Caki2 (cell line): ENCODE measurements around the gene EPHB1. TPM values are rescaled to one million over a fixed set of nuclear protein-coding genes. Genes with fewer than 3 reads are reported as not detected.
"Not testable (repeated sequence)": the region's sequence is repeated elsewhere in the genome, so short reads cannot be mapped to it uniquely, and the experiment has no call there.

Experiments
- DNase-seq: peaks from one replicate; pipeline ENCODE4 v3.0.0-alpha.2; 2015; ENCODE audit warnings: low read depth
- in situ Hi-C: cut with HindIII; loops from 2 replicates; pipeline ENCODE4 v1.10.0; 2016; ENCODE audit warnings: low sequenced_read_pairs, low pct_unique_long_range_greater_than_20kb, mixed read lengths
- total RNA-seq: library from RNA; depleted of rRNA; stranded (reverse); fragments of >200 nt; shearing (Covaris generic); gene quantifications from 2 replicates; pipeline ENCODE4 v1.2.3, GENCODE V29; 2014; ENCODE audit warnings: low replicate concordance

The EPHB1 gene
- total RNA-seq, 1 experiment from 2014 or later: 4.1 TPM

DNA sequence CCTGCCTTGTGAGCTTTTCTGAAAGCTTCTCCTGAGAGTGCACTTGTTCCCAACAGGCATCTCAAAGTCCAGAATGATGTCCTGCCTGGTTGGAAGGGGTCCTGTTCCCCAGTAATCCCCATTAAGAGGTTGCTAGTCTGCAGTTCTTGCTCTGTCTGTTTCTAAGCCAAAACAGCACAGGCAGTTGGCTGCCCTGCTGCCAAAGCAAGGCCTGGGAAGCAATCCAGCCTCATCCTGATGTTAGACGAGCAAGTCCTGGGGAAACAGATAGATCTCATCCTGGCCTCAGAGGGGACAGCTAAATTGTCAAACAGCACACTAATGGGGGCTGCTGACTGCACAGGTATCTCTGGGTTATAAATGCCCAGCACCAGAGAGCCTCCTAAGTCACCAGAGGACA, 198.0 kb downstream of the EPHB1 start:
- no peak for DNase-seq
- in situ Hi-C loops: no loop called here

DNA sequence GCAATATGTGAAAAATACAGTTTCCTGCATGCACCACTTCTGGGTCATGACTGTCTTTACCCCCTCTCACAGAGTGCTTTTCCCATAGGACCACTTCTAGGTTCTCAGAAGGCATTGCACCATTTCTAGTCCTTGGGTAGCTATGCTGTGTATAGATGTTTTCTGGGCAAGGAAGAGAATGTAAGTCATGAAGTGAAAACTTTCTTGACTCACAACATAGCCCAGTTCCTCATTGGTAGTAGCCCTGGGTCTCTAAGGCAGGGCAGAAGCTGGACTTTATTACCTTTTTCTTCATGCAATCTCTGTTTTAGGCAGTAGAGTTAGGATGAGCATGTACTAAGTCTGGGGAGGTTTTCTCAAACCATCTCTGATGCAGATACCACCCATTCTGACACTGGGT, 203.1 kb downstream of the EPHB1 start:
- DNase-seq: no peak
- in situ Hi-C loops: no loop called here

DNA sequence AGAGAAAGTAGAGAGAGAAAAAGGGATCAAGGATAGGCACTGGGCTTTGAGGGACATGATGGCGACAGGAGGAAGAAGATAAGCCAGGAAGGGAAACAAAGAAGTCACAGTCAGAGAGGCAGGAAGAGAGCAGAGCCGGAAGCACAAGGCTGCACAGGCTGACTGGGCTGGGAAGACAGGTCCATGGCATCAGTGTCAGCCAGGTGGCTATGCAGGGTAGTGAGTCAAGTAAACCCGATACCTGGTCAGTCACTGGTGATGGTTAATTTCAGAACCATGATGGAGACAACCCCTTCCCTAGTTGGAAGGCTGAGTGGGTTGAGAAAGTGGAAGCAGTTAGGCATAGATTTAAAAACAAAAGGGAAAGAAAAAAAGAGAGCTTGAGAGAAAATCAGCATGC, 203.8 kb downstream of the EPHB1 start:
- in situ Hi-C loops: no loop called here
- DNase-seq: no peak

DNA sequence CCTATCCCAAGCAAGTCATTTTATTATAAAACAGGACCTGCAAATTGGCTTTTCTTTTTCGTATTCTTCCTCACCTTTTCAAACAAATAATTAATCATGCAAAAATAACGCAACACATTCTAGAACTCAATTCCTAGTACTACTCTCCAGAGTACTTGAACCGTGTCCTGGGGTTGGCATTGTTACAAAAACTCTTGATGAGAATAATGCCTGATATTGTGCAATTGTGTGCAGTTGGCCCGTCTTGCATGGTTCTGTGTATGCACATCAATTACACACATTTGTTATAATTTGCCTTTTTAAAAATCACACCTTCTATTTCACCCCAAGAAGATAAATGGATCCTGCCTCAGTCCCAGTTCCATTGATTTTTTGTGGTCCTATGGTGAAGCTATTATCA, 205.4 kb downstream of the EPHB1 start:
- in situ Hi-C loops: no loop called here
- DNase-seq: no peak

DNA sequence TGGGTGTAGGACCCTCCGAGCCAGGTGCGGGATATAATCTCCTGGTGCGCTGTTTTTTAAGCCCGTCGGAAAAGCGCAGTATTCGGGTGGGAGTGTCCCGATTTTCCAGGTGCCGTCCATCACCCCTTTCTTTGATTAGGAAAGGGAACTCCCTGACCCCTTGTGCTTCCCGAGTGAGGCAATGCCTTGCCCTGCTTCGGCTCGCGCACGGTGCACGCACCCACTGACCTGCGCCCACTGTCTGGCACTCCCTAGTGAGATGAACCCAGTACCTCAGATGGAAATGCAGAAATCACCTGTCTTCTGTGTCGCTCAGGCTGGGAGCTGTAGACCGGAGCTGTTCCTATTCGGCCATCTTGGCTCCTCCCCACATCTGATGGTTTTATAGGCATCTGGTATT, 210.6 kb downstream of the EPHB1 start:
- in situ Hi-C loops: not testable (repeated sequence)

DNA sequence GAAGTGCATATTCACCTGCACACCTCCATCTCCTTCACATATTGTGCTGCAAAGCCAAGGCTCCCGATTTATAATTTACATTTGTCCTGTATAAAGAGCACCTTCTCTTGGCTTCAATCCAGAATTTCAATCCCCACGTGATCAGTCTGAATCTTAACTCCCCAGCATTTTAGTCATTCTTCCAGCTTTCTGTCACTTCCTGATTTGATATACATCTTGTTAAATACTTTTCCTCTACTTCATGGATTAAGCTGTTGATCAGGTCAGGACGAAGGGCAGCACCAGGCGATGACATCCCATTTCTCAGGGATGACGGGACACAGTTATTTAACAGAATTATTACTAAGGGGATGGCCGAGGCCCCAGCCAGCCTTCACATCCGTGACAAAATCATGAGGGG, 212.5 kb downstream of the EPHB1 start:
- DNase-seq: peak; percentile 12
- in situ Hi-C loops: no loop called here

More for the DNA sequence above, 210.6 kb downstream of the EPHB1 start:
- not testable (repeated sequence) for DNase-seq

DNA sequence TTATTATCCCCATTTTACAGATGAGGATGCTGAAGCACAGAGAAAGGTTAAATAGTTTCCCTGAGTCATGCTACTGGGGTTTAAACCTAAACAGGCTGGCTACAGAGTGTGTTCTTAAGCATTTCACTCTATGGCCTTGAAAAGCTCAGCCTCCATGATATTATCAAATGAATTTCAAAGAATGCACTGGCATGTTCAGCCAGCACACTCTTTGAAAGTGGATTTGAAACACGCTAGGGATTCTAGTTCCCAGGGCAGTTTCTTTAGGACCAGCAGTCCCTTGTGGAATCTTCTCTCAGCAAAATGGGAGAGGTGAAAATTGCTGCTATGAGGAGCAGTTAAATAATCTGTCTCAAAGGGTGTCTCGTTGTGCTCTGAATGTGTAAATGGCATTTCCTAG, 213.3 kb downstream of the EPHB1 start:
- DNase-seq: no peak
- in situ Hi-C loops: no loop called here

DNA sequence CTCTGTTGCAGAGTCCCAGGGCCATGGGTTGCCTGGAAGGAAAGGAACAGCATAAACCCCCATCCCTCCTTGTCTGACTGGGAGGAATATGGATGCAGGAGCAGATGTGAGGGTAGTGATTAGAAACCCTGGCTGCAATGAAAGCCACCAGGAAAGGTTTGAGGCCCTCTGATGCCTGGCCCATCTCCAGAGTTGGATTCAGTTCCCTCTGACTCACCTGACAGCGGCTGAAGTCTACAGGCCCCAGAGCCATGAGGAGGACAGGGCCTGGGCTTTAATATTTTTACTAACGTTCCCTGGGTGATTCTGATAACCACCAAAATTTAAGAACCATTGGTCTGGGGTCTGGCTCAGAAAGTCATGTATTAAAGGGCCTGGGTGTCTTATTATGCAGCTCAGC, 214.0 kb downstream of the EPHB1 start:
- in situ Hi-C loops: no loop called here
- no peak for DNase-seq

DNA sequence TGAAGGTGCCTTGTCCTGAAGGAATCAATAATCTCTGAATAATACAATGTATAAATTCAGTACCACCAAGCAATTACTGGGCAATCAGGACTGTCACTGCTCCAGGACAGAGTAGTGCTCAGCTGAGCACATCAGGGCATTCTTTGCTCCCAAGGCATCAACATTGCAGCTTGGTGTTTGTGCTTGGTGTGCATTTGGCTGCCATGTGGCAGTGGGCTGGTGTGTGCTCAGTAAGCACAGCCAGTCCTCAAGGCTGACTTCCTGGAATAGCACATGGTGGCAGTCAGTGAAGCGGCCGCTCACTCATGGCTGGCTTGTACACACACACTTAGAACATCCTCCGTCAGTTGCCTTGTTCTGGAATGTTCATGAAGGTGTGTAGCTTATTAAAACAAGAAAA, 217.0 kb downstream of the EPHB1 start:
- no peak for DNase-seq
- in situ Hi-C loops: no loop called here

DNA sequence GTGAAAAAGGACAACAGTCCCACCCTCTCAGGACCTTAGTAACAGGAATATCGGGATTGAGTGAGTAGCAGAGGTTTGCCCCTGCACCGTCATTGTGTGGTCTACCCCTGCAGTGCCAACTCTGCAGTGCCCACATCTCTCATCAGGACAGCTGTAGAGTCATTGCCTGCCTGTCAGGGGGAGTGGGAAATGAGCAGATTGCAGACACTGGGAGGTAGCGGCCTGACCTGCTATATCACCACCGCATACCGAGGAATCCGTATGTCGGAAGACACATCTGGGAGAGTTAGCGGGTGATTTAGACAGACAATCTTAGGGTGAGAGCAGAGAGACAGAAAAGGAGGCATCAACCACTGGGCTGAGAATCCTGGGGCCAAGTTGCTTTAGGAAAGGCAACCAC, 218.1 kb downstream of the EPHB1 start:
- in situ Hi-C loops: no loop called here

DNA sequence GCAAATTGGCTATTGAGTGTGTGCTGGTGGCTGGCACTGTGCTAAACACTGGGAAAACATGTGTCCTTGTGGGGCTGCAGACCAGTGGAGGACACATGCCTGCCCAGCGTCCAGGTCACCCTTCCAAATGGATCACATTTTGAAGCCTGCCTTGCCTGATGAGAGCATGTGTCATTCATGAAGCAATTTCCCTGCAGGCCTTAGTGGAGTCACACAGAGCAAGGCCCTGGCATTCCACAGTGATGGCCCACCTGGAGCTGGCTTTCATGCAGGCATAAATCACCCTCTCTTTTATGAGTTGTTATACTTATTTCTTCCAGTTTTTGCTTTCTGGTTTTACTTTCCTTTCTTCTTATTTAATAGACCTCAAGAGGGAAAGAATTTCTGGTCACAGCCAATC, 219.5 kb downstream of the EPHB1 start:
- no peak for DNase-seq
- in situ Hi-C loops: no loop called here

More for the DNA sequence above, 218.1 kb downstream of the EPHB1 start:
- DNase-seq: no peak

DNA sequence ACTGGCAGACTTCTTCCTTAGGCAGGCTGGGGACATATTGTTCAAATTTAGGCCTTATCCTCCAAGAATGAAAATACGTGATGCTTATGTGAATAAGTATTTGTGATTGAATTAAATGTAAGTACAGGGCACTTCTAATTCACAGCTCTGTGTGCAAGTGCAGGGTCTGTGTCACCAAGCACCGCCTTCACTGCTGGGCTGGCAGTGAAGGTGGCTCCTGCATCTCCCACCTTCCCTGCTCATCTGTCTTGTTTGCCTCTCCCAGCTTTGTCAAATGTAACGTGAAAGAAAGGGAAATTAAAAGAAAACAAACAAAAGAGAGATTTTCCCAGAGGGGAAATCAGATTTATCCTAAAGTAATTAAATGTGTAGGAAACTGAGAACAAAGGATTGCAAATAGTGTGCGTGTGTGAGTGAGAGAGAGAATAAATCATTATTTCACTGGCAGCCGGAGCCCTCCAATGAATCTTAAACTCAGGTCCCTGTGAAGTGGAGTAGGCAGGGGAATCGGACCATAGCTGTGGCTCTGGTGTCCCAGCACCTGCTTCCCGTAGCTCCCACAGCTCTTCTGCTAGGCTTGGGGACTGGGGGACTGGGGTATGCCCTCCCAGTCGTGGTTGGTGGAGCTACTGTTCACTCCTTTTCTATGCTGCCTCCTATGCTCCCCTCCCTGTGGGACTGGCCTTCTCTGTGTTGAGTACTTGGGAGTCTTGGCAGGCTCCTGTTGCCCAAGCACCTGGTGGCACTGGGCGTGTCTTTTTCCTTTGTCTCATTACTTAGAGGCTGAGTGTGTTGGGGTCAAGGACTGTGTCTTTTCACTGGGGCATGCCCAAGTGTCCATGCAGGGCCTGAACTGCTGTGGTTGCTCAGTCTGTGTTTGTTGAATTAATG, 222.2 kb downstream of the EPHB1 start:
- in situ Hi-C loops: no loop called here
- no peak for DNase-seq

DNA sequence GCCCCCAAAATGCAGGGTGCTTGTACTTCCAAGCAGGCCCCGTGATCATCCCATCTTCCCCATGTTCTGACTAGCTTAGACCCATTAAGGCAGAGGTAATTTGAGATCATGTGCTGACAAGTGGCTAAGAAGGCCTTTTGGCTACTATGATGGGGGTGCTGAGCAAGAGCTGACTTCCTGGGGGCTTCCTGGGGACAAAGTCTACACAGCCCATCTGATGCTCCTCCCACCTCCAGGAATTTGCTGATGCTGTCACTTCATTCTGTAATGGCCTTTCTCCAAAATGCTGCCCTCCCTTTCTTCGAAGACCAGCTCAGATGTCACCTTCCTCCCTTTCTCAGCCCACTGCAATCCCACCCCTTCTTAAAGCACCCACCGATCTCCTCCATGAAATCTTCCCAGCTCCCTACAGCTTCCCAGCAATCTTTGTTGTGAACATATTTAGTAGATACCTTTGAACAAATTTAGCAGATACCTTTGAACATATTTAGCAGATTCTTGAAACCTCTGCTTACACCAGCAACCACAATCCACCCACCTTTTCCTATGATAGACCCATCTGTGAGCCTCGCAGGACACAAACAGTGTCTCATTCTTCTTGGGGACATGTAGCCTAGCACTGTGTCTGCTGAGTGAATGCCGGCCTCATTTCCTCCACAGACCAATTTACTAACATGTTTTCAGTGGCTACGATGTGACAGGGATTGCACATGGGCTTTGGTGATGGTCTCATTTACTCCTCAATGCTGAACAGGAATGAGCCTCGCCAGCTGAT, 223.3 kb downstream of the EPHB1 start:
- DNase-seq: no peak
- in situ Hi-C loops: no loop called here

DNA sequence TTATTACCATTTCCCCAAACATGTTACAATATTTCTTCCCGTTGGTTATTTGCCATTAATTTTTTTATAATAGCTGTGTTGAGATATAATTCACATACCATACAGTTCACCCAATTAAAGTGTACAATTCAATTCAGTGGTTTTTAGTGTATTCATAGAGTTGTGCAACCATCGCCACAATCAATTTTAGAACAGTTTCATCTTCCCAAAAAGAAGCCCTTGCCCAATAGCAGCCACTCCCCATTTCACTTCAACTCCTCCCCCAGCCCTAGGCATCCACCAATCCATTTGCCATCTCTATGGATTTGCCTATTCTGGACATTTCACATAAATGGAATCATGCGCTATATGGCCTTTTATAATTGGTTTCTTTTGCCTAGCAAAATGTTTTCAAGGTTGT, 225.1 kb downstream of the EPHB1 start:
- no peak for DNase-seq
- in situ Hi-C loops: no loop called here

DNA sequence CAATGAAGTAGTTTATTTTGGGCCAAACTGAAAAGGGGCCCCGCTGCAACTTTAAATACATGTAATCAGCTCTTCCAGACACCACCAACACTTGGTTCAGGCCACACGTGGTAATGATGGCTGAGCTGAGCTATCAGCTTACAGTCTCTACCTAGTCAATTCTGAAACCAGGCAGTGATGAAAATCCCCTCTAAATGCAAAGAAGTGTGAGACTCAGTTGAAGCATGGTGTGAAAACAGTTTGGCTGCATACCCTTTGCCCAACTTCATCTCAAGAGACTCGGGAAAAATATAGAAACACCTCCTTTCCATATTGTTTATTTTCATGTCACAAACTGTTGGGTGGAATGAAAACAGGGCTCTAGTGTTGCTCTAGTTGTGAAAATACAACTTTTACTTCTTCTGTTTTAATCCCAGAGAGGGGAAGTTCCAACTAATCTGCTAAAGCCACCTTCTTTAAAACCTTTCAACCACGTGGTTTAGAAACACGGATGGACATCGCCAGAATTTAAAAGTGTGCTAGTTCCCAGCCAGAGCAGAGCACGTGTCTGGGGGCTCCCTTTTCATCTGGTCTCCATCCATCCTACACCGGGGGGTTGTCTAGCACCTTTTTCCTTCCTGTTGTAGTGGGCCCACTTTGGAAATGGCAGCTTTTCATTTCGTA, 229.1 kb downstream of the EPHB1 start:
- no peak for DNase-seq
- in situ Hi-C loops: no loop called here

DNA sequence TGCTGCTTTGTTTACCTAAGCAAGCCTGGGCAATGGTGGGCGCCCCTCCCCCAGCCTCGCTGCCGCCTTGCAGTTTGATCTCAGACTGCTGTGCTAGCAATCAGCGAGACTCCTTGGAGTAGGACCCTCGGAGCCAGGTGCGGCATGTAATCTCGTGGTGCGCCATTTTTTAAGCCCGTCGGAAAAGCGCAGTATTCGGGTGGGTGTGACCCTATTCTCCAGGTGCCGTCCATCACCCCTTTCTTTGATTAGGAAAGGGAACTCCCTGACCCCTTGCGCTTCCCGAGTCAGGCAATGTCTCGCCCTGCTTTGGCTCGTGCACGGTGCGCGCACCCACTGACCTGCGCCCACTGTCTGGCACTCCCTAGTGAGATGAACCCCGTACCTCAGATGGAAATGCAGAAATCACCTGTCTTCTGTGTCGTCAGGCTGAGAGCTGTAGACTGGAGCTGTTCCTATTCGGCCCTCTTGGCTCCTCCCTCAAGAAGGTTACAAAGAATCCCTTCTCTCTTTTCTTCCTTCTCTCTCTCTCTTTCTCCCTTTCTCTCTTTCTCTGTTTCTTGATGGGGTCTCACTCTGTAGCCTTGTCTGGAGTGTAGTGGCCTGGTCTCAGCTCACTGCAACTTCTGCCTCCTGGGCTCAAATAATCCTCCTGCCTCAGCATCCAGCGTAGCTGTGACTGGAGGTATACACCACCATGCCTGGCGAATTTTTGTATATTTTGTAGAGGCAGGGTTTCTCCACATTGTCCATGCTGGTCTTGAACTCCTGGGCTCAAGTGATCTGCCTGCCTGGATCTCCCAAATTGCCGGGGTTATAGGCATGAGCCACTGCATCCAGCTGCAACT, 235.9 kb downstream of the EPHB1 start:
- in situ Hi-C loops, DNase-seq: not testable (repeated sequence)

DNA sequence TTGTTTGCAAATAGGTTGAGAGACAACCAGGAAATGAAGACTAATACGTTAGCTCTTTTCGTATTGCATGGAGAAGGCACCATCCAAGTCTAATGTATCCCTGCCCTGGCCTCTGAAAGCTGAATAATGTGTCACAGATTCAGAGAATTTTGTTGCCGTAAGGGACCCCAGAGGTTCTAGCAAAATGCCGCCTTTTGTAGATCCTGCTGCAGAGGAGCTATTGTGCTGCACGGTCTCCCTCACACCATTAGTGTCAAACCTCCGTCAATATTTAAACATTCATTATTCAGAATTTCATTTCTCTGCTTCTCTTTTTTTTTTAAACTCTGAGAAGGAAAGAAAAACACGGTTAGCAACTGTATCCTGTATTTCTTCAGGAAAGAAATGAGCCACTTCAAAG, 238.7 kb downstream of the EPHB1 start:
- no peak for DNase-seq
- in situ Hi-C loops: no loop called here

DNA sequence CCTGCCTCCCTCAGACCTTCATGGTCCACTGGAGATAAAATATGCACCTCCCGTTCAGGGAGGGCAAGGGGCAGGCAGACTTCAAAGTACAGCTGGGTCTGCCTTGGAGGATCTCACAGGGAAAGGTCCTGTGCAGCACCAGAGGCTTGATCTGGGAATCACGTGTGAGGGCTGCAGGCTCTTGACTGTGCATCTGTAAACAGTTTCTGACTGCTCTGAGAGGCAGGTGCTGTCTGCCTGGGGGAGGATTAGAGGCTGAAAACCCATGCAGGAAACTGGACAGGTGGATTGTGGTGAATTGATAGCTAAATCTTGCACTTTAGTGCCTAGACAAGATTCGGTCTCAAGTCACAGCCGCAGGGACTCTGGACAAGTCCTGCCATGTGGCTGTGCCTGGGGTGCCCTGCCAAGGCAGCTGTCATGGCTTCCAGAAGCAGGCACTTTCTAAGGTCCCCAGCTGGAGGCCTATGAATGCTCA, 239.3 kb downstream of the EPHB1 start:
- in situ Hi-C loops: no loop called here
- DNase-seq: peak; percentile 19
